HG02623 (cell line): Measurements from ENCODE around the gene OSBPL2.
A peak's percentile ranks its signal among the peaks of the same experiment; 100 is the strongest.

Source experiments
- ATAC-seq: cut with Tn5 transposase; IDR thresholded peaks from one replicate; pipeline ENCODE4 v1.9.1; 2021; ENCODE audit warnings: moderate library complexity; ENCODE audit not compliant: unreplicated experiment

OSBPL2 gene

GRCh38 chr20:62232770-62233645 lies 5.3 kb upstream of the OSBPL2 start:
- no peak for ATAC-seq

GRCh38 chr20:62233684-62234083 lies 4.6 kb upstream of the OSBPL2 start:
- no peak for ATAC-seq

- no peak for ATAC-seq
These were observed 4.0 kb upstream of the OSBPL2 start for GRCh38 chr20:62234339-62234738.

GRCh38 chr20:62235001-62235776 lies 3.1 kb upstream of the OSBPL2 start:
- no peak for ATAC-seq

- ATAC-seq = no peak
These were observed 2.6 kb upstream of the OSBPL2 start for GRCh38 chr20:62235777-62236157.

GRCh38 chr20:62236200-62236599 lies 2.1 kb upstream of the OSBPL2 start:
- no peak for ATAC-seq

- ATAC-seq = no peak
These were observed 1.4 kb upstream of the OSBPL2 start for GRCh38 chr20:62236766-62237513.

- no peak for ATAC-seq
These were observed 864 bp upstream of the OSBPL2 start for GRCh38 chr20:62237514-62237800.

- ATAC-seq = peak; percentile 8
These were observed 402 bp downstream of the OSBPL2 start for GRCh38 chr20:62238569-62239277.

- ATAC-seq = no peak
These were observed 1.1 kb downstream of the OSBPL2 start for GRCh38 chr20:62239278-62239879.

GRCh38 chr20:62240020-62240685 lies 1.8 kb downstream of the OSBPL2 start:
- ATAC-seq = no peak

GRCh38 chr20:62241506-62241905 lies 3.2 kb downstream of the OSBPL2 start:
- no peak for ATAC-seq

- no peak for ATAC-seq
These were observed 3.9 kb downstream of the OSBPL2 start for GRCh38 chr20:62242176-62242575.

- no peak for ATAC-seq
These were observed 4.8 kb downstream of the OSBPL2 start for GRCh38 chr20:62243106-62243505.

GRCh38 chr20:62243906-62244515 lies 5.7 kb downstream of the OSBPL2 start:
- no peak for ATAC-seq

- ATAC-seq = no peak
These were observed 6.4 kb downstream of the OSBPL2 start for GRCh38 chr20:62244644-62245108.

GRCh38 chr20:62245911-62246280 lies 7.6 kb downstream of the OSBPL2 start:
- no peak for ATAC-seq

- ATAC-seq = no peak
These were observed 8.1 kb downstream of the OSBPL2 start for GRCh38 chr20:62246431-62246830.

GRCh38 chr20:62246872-62247652 lies 8.7 kb downstream of the OSBPL2 start:
- ATAC-seq = no peak
